ENCODE data around the gene PANX2.

DNA sequence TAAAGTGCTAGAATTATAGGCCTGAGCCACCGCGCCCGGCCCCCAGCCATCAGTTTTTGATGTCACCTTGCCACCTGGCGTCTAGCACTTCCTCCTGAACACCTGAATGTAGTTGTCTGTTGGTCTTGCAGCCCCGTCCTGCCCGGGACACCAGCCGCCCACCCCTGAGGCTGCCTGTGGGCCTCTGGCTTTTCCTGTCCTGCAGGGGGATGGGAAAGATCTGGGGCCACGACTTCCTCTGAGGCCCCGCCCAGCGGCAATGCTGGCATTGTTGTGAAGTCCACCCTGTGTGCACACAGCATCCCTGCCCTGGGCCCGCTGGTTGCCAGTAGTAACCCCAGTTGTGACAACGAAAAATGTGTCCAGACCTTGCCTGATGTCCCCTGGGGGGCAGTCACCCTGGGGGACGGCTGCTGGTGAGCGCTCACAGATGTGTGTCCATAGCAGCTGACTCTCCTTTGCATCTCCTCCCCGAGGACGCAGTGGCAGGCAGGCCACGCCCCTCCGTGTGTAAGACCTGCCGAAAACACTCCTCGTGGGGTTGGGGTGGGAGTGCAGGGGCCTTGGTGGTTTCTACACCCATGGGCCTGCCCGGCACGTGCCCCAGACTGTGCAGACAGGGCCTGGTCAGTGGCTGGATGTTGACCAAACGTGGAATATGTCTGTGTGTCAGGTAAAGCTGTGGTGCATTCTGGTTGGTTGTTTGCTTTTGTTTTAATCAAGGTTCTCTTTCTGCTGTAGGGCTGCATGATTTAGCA, 37.0 kb downstream of the PANX2 start:
- TF ChIP-seq, protein P1, sequence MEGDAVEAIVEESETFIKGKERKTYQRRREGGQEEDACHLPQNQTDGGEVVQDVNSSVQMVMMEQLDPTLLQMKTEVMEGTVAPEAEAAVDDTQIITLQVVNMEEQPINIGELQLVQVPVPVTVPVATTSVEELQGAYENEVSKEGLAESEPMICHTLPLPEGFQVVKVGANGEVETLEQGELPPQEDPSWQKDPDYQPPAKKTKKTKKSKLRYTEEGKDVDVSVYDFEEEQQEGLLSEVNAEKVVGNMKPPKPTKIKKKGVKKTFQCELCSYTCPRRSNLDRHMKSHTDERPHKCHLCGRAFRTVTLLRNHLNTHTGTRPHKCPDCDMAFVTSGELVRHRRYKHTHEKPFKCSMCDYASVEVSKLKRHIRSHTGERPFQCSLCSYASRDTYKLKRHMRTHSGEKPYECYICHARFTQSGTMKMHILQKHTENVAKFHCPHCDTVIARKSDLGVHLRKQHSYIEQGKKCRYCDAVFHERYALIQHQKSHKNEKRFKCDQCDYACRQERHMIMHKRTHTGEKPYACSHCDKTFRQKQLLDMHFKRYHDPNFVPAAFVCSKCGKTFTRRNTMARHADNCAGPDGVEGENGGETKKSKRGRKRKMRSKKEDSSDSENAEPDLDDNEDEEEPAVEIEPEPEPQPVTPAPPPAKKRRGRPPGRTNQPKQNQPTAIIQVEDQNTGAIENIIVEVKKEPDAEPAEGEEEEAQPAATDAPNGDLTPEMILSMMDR (conservative IDR thresholded peaks at IDR 0.05; ENCODE audit: low read depth in 2 of 2), result no peak
- TF ChIP-seq EZH2 (IDR thresholded peaks at IDR 0.05; ENCODE audit: low read depth, unreplicated experiment), result no peak
- no peak for TF ChIP-seq POLR2AphosphoS5 (IDR thresholded peaks at IDR 0.05; ENCODE audit: low read depth)
- TF ChIP-seq, protein P2, sequence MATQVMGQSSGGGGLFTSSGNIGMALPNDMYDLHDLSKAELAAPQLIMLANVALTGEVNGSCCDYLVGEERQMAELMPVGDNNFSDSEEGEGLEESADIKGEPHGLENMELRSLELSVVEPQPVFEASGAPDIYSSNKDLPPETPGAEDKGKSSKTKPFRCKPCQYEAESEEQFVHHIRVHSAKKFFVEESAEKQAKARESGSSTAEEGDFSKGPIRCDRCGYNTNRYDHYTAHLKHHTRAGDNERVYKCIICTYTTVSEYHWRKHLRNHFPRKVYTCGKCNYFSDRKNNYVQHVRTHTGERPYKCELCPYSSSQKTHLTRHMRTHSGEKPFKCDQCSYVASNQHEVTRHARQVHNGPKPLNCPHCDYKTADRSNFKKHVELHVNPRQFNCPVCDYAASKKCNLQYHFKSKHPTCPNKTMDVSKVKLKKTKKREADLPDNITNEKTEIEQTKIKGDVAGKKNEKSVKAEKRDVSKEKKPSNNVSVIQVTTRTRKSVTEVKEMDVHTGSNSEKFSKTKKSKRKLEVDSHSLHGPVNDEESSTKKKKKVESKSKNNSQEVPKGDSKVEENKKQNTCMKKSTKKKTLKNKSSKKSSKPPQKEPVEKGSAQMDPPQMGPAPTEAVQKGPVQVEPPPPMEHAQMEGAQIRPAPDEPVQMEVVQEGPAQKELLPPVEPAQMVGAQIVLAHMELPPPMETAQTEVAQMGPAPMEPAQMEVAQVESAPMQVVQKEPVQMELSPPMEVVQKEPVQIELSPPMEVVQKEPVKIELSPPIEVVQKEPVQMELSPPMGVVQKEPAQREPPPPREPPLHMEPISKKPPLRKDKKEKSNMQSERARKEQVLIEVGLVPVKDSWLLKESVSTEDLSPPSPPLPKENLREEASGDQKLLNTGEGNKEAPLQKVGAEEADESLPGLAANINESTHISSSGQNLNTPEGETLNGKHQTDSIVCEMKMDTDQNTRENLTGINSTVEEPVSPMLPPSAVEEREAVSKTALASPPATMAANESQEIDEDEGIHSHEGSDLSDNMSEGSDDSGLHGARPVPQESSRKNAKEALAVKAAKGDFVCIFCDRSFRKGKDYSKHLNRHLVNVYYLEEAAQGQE (IDR thresholded peaks at IDR 0.05; ENCODE audit: unreplicated experiment), result no peak
- no peak for TF ChIP-seq NANOG (IDR thresholded peaks at IDR 0.05; ENCODE audit: borderline replicate concordance)
